ENCODE results near the gene NOP53. TPM values are rescaled to one million over a fixed set of nuclear protein-coding genes. Genes with fewer than 3 reads are reported as not detected.
A peak's percentile ranks its signal among the peaks of the same experiment; 100 is the strongest.

NOP53 gene
- total and polyA plus RNA-seq, 2 of the 13 experiments (the other 11 are each of a cell fraction or from before 2014, with no cell fraction given), result 53.9 to 141 TPM

GRCh38 chr19:47757617-47758442, 12.5 kb downstream of the NOP53 start:
- H3K9me3 ChIP-seq (ENCODE audit: low read length), result no peaks in the 10 kb centered on the region
- peak; percentile 49 for ATAC-seq
- H4K20me1 ChIP-seq (ENCODE audit: insufficient read depth, low read length), result 0 out of 2 replicates have a peak, but pooled peaks cover 5% of the 10 kb centered on the region
- no peaks in the 10 kb centered on the region for H3K79me2 ChIP-seq (ENCODE audit: insufficient read depth, low read length)
- CTCF ChIA-PET (ENCODE audit: low intra/inter-chr PET ratio, low total read pairs), result no interaction called here
- TSS peak; percentile 34 for BruUV-seq (replicated peaks)
- no peak overlapping the region for H3K9ac ChIP-seq (ENCODE audit: insufficient read depth, low read depth, low read length)
- no peaks in the 10 kb centered on the region for H3K27me3 ChIP-seq (ENCODE audit: control insufficient read depth in 1 of 2, insufficient read depth in 2 of 2, low read length in 2 of 2)
- POLR2A ChIA-PET, result interaction anchor here (0.9 to 1.3 kb wide), 3 partner anchors 12 to 21 kb away, joined by 3 to 5 read pairs (median 5); partner anchors contain the start of genes NOP53 and SELENOW
- H3K4me1 ChIP-seq (ENCODE audit: insufficient read depth, low read length), result peaks cover 28% of the 10 kb centered on the region
- peak; percentile 56 for DNase-seq (ENCODE audit: low spot score)
- 53% methylated on average over 13 of the region's 14 CpGs for WGBS (ENCODE audit: low lambda C conversion rate)
- intact Hi-C loops (cut with micrococcal nuclease; ENCODE audit: unreplicated experiment) (no loop called here), in situ Hi-C loops (cut with HindIII; ENCODE audit: extremely low pct_ligation_motif_present, low pct_unique_long_range_greater_than_20kb) (no loop called here)
- H3K27ac ChIP-seq (ENCODE audit: extremely low read length, insufficient read depth, low read length), result no peak overlapping the region
- peak; percentile 67 for FAIRE-seq
- peaks cover 12 to 44% of the 10 kb centered on the region in 2 experiments; a peak in 4 of 5 replicates for H3K36me3 ChIP-seq (replicated peaks in 1 of 2; ENCODE audit: control insufficient read depth in 1 of 2, insufficient read depth in 2 of 2, low read length in 2 of 2)
- no peak overlapping the region for H3K4me3 ChIP-seq (replicated peaks in 1 of 3; ENCODE audit: insufficient read depth in 1 of 3, low read depth in 2 of 3, low read length in 3 of 3)
- H3K4me2 ChIP-seq (ENCODE audit: low read depth, low read length), result peak overlapping the region; percentile 15; the same call in 1 of the 2 replicates
- H2AFZ ChIP-seq (ENCODE audit: low read length), result no peak overlapping the region
- TF ChIP-seq POLR2G (IDR thresholded peaks at IDR 0.05; ENCODE audit: low read depth, low read length) (0 out of 2 replicates have a peak, but pooled peaks have one; percentile 35), SALL1 (CRISPR knock-in tag; IDR thresholded peaks at IDR 0.05) (0 out of 2 replicates have a peak, but pooled peaks have one; percentile 15), NR2F6 (IDR thresholded peaks at IDR 0.05) (peak; percentile 81), NR2F6 (CRISPR knock-in tag; IDR thresholded peaks at IDR 0.05) (no peak), NR2C2 (CRISPR knock-in tag; IDR thresholded peaks at IDR 0.05; ENCODE audit: borderline replicate concordance) (peak; percentile 58; the same call in 1 of the 2 replicates), ETV6 (CRISPR knock-in tag; conservative IDR thresholded peaks at IDR 0.05) (no peak), HDAC1 (CRISPR knock-in tag; IDR thresholded peaks at IDR 0.05) (no peak), HNF4A (CRISPR knock-in tag; IDR thresholded peaks at IDR 0.05) (peak; percentile 45; the same call in 1 of the 2 replicates), NCOR1 (IDR thresholded peaks at IDR 0.05; ENCODE audit: borderline replicate concordance, low read length) (peak; percentile 31; the same call in 1 of the 2 replicates), REXO4 (CRISPR knock-in tag; IDR thresholded peaks at IDR 0.05; ENCODE audit: borderline replicate concordance) (no peak), HNF4G (IDR thresholded peaks at IDR 0.05; ENCODE audit: borderline replicate concordance, low read depth, low read length) (peak; percentile 27; the same call in 1 of the 2 replicates), HNF4G (CRISPR knock-in tag; IDR thresholded peaks at IDR 0.05; ENCODE audit: borderline replicate concordance, low read depth) (no peak)
- TF ChIP-seq, protein P1, sequence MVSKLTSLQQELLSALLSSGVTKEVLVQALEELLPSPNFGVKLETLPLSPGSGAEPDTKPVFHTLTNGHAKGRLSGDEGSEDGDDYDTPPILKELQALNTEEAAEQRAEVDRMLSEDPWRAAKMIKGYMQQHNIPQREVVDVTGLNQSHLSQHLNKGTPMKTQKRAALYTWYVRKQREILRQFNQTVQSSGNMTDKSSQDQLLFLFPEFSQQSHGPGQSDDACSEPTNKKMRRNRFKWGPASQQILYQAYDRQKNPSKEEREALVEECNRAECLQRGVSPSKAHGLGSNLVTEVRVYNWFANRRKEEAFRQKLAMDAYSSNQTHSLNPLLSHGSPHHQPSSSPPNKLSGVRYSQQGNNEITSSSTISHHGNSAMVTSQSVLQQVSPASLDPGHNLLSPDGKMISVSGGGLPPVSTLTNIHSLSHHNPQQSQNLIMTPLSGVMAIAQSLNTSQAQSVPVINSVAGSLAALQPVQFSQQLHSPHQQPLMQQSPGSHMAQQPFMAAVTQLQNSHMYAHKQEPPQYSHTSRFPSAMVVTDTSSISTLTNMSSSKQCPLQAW (CRISPR knock-in tag; IDR thresholded peaks at IDR 0.05), result peak; percentile 15; the same call in 1 of the 2 replicates
- TF ChIP-seq, protein P2, sequence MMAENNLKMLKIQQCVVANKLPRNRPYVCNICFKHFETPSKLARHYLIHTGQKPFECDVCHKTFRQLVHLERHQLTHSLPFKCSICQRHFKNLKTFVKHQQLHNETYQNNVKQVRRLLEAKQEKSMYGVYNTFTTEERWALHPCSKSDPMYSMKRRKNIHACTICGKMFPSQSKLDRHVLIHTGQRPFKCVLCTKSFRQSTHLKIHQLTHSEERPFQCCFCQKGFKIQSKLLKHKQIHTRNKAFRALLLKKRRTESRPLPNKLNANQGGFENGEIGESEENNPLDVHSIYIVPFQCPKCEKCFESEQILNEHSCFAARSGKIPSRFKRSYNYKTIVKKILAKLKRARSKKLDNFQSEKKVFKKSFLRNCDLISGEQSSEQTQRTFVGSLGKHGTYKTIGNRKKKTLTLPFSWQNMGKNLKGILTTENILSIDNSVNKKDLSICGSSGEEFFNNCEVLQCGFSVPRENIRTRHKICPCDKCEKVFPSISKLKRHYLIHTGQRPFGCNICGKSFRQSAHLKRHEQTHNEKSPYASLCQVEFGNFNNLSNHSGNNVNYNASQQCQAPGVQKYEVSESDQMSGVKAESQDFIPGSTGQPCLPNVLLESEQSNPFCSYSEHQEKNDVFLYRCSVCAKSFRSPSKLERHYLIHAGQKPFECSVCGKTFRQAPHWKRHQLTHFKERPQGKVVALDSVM (CRISPR knock-in tag; IDR thresholded peaks at IDR 0.05), result peak; percentile 80
- TF ChIP-seq, protein P3, sequence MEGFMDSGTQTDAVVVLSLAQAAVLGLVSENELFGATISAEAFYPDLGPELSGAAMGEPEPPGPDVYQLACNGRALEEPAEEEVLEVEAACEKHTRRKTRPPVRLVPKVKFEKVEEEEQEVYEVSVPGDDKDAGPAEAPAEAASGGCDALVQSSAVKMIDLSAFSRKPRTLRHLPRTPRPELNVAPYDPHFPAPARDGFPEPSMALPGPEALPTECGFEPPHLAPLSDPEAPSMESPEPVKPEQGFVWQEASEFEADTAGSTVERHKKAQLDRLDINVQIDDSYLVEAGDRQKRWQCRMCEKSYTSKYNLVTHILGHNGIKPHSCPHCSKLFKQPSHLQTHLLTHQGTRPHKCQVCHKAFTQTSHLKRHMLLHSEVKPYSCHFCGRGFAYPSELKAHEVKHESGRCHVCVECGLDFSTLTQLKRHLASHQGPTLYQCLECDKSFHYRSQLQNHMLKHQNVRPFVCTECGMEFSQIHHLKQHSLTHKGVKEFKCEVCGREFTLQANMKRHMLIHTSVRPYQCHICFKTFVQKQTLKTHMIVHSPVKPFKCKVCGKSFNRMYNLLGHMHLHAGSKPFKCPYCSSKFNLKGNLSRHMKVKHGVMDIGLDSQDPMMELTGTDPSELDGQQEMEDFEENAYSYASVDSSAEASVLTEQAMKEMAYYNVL (CRISPR knock-in tag; IDR thresholded peaks at IDR 0.05; ENCODE audit: borderline replicate concordance), result no peak
- TF ChIP-seq, protein P4, sequence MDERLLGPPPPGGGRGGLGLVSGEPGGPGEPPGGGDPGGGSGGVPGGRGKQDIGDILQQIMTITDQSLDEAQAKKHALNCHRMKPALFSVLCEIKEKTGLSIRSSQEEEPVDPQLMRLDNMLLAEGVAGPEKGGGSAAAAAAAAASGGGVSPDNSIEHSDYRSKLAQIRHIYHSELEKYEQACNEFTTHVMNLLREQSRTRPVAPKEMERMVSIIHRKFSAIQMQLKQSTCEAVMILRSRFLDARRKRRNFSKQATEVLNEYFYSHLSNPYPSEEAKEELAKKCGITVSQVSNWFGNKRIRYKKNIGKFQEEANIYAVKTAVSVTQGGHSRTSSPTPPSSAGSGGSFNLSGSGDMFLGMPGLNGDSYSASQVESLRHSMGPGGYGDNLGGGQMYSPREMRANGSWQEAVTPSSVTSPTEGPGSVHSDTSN (CRISPR knock-in tag; IDR thresholded peaks at IDR 0.05), result peak; percentile 59
